G401.6 (cell line): ENCODE results near the gene PIGZ.

Source experiments
- FAIRE-seq: peaks from 2 replicates; lab custom pipeline; 2012; peaks lifted over from hg19 to GRCh38; lab: Jason Lieb, UNC

The PIGZ gene

DNA sequence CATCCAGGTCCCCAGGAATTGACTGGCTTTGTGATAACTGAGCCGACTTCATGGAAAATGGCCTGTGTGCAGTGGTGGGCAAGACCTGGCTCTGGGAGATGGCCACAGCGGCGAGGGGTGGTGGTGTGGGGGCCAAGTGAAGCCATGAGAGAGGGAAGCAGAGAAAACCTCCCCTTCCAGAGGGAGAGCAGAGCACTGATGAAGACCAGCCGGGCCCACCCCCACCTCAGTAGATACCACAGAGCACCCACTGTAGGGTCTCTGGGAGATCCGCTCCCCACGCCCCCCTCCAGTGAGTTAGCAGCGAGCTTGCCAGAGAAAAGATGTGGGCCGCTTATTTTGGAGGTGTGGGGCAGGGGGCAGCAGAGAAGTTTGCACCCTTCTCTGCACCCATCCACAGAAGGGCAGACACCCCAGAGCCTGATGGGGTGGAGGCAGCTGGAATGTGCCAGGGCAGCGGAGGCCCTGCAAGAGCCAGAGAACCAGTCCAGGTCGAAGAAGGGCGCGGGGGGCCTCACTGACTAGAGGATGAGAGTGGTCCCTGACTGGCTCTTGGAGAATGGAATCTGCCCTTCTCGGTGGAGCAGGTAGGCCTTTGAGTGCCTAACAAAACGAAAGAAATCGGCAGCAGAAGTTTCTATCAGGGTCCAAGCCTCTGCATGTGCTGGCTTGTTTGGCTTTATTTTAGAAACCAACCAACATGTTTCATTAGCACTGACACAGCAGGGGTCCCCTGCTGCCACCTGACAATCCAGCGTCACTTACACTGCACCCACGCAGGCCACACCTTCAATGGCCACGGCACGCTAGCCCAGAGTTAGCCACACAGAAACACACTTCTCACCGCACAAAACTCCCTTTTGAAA, 32.7 kb upstream of the PIGZ start:
- no peak for FAIRE-seq

DNA sequence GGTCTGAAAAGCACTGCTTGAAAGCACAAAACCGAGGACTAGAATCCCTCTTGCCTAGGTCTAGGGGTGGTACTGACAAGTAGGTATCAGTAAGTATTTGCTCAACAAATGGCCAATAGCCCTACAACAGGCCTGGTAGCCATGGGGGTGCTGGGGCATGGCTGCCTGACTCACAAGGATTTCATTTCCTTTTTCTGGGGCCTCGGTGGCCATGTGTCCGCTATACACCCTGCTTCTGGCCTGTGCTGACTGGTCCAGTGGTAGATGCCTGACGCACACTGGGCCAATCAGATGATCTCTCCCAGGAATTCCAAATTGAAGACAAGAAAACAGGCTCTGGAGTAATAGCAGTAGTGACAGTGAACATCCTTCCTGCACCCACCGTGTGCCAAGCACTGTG, 31.6 kb upstream of the PIGZ start:
- no peak for FAIRE-seq

DNA sequence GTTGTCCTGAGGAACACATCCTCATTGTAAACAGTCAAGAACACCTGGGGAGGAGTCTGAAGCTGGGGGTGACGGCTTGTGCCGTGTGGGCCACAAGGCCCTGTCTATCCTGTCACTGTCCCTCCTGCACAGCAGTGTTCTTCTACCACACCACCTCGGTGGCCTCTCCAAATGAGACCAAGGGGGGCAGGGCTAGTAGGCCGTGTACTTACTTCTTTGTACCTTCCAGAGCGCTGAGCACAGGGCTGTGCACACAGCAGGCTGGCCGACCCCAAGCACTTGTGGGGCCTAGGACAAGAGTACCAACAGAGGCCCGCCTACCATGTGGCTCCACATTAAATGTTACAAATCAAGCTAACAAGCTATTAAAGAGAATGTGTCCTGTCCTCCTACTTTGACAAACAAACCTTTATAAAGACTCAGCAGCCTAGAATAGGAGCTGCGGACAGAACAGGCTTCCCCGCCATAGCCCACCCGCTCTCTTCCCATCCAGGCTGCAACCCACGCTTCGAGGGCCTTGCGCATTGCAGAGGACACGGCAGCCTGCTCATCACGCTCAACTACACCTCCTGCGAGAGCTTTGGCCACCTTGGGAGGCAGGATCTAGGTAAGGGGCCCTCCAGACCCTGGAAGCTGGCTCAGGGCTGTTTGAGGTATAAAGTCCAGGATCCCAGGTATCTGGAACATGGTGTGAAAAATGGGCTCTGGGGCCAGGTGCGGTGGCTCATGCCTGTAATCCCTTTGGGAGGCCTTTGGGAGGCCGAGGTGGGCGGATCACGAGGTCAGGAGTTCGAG, 30.5 kb upstream of the PIGZ start:
- no peak for FAIRE-seq

GRCh38 chr3:196997311-196997710, 28.7 kb upstream of the PIGZ start:
- FAIRE-seq = no peak

DNA sequence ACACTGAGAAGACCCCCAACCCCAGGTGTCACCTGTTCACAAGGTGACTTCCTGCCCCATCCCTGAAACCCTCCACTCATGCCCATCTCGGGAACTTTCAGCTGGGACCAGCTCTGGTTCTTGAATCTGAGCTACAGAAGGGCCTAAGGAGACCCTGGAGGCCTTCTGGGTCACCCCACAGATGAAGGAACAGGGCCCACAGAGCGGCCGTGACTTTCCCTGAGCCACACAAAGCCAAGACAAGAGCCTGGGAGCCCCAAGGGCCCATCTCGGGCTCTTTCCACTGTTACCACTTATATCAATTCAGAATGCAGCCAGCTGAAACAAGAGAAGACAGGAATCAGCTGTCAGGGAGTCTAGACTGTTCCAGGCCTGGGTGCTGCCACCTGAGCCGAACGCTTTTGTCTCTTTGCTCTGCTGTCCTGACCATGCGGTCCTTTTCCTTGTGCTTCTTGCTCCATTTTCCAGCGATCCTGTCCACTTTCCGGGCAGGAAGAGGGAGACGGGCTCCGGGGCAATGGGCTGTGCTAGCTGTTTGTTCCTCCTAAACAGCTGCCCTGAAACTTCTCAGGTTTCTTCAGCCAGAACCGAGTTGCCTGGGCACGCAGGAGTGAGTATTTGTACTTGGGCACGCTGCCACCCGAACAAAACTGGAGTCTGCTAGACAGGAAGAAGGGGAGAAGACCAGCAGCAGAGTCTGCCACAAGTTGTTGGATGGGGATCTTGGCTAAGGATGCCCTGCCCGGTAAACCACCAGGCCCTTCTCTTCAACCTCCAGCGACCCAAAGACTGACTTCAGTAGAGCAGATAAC, 28.0 kb upstream of the PIGZ start:
- no peak for FAIRE-seq

- FAIRE-seq = no peak
Measured at GRCh38 chr3:196995646-196996355, 27.2 kb upstream of the PIGZ start.

DNA sequence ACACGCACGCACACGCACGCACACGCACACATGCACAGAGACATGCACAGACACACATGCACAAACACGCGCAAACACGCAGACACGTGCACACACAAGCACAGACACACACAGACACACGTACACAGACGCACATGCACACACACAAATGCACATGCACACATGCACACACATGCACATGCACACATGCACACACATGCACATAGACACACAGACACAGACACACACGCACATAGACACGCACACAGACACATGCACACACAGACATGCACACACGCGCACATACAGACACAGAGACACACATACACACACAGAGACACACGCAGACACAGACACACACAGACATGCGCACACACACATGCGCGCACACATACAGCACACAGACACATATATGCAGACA, 26.4 kb upstream of the PIGZ start:
- no peak for FAIRE-seq

DNA sequence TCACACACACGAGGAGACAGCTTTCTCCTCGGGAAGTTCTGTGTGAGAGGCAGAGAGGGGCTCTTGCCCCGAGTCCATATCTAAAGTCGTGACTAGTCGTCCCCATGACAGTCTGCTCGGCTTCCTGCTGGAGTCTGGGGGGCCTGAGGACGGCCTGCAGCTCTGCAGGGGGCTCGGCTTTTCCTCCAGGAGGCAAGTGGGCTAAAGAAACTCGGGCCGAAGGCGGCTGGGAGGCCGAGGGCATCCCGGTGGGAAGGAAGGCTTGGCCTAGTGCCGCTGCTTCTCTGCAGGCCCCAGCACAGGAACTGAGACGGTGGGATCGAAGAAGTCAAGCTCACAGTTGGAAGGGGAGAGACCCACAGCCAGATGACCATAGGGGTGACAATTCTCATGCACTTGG, 25.4 kb upstream of the PIGZ start:
- FAIRE-seq = no peak

- no peak for FAIRE-seq
Measured at GRCh38 chr3:196992461-196993065, 23.9 kb upstream of the PIGZ start.

GRCh38 chr3:196991581-196992460, 23.2 kb upstream of the PIGZ start:
- FAIRE-seq = no peak

DNA sequence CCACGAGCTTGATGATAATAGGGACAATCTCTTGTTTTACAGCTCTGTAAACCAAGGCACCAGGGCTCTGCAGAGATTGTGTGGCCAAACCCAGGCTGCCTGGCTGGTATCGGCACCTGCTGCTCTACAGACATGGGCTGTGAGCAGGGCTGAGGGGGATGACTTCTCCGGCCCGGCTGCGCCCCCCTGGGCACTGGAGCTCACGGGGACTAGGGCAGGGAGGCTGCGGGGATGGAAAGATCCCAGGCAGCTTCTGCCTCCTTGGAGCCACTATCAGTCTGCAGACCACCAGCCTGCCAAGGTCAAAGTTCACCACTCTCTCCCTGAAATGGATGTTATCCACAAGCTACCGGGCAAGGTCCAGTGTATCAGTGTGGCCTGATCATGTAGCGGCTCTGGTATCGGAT, 22.0 kb upstream of the PIGZ start:
- FAIRE-seq = no peak

DNA sequence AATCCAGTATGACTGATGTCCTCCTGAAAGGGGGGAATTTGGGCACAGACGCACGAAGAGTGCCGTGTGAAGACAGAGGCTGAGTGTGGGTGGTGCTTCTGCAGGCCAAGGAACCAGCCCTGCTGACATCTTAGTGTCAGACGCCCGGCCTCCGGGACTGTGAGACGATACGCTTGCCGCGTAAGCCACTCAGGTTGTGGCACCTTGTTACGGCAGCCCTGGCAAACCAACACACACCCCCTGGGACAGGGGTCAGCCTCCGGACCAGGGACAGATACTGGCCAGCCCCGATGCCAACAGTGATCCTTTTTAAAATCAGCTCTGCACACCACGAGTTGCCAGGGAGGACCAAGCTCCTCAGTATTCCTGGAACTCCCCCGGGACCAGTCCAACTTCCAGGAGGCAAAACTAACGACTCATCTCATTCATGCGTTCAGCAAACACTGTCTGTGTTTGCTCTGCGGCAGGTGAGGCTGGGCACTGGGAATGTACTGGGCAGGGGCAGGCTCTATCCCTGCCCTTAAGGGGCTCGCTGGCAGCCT, 21.2 kb upstream of the PIGZ start:
- FAIRE-seq = no peak

DNA sequence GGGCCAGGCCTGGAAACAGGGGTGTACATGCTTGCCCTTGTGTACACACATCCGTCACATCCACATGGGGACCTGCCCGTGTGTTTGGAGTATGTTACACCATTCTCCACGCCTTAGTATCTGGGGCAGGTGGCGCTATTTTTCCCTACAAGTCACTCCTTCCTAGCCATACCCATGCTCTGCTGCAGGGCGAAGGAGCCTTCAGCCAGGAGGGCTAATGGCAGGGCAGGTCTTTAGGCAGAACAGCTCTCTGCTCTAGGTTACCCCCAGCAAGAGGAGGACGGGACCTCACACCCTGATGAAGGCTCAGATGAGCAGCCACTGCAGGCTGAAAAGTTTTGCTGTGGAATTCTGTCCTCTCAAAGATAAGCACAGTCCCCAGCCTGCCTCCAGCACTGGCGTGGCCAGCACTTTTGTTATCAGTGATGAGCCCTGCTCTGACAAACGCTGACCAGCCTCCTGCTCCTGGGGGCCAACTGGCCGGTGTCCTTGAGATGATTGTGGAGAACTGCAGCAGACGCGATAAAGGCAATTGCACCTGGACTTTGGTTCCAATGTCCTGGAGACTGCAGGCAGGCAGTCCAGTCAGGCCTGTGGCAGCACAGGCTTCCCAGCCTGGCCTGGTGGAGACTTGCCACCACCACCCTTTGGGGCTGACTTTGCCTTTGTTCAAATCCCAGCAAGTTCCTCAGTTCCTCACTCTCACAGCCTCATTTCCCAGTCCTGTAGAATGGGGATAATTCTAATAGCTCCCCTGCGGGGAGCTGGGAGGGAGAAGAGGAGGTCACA, 19.8 kb upstream of the PIGZ start:
- FAIRE-seq = peak; percentile 45

- FAIRE-seq = no peak
Measured at GRCh38 chr3:196987022-196987421, 18.4 kb upstream of the PIGZ start.

GRCh38 chr3:196985954-196986885, 17.6 kb upstream of the PIGZ start:
- FAIRE-seq = peak; percentile 95

GRCh38 chr3:196985298-196985697, 16.7 kb upstream of the PIGZ start:
- no peak for FAIRE-seq

DNA sequence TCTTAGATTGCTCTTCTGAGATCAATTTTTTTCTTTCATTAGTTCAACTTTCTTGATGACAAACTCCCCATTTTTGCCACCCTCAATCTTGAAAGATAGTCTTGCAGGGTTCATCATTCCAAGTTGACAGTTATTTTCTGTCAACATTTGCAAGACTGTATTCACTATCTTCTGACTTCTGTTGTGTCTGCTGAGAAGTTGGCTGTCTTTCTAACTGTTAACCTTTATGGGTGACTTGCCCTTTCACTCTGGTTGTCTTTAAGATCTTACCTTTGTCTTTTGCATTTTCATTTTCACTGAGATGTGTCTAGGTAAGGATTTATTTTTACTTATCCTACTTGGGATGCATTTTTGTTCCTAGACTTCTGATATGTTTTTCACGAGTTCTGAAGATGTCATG, 14.6 kb upstream of the PIGZ start:
- FAIRE-seq = no peak

GRCh38 chr3:196981657-196982056, 13.0 kb upstream of the PIGZ start:
- no peak for FAIRE-seq
